ENCODE measurements around the gene EPHB1. TPM values are rescaled to one million over a fixed set of nuclear protein-coding genes. Genes with fewer than 3 reads are reported as not detected.
"Not testable (repeated sequence)": the region's sequence is repeated elsewhere in the genome, so short reads cannot be mapped to it uniquely, and the experiment has no call there.

Gene EPHB1
- total RNA-seq, 1 donor from 2014 or later, result 3.0 TPM

DNA sequence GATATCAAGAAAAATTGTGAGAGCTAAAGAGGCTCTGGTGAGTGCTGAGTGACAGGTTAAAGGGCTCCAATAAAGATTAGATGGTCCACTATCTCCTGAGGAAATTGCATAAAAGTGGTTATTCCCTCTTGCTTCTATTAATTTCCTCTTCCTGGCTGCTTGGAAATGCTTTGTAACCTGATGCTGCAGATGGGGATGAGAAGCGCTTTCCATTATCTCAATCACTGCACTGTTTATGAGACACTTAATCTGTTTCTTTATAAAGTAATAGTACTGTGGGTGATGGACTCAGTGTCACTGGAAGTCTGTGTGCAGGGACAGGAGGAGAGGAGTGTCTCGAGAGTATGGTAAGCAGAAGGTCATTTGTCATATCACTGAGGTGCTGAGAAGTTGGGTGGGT is 305.3 kb downstream of the EPHB1 start:
- DNase-seq, result no peak
- ATAC-seq, result no peak
- H3K27me3 ChIP-seq (ENCODE audit: low read depth), result no peaks in the 10 kb centered on the region
- TF ChIP-seq, protein P1, sequence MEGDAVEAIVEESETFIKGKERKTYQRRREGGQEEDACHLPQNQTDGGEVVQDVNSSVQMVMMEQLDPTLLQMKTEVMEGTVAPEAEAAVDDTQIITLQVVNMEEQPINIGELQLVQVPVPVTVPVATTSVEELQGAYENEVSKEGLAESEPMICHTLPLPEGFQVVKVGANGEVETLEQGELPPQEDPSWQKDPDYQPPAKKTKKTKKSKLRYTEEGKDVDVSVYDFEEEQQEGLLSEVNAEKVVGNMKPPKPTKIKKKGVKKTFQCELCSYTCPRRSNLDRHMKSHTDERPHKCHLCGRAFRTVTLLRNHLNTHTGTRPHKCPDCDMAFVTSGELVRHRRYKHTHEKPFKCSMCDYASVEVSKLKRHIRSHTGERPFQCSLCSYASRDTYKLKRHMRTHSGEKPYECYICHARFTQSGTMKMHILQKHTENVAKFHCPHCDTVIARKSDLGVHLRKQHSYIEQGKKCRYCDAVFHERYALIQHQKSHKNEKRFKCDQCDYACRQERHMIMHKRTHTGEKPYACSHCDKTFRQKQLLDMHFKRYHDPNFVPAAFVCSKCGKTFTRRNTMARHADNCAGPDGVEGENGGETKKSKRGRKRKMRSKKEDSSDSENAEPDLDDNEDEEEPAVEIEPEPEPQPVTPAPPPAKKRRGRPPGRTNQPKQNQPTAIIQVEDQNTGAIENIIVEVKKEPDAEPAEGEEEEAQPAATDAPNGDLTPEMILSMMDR (IDR thresholded peaks at IDR 0.05), result no peak
- no peaks in the 10 kb centered on the region for H3K36me3 ChIP-seq
- no peaks in the 10 kb centered on the region for H3K4me1 ChIP-seq
- H3K9me3 ChIP-seq, result no peaks in the 10 kb centered on the region
- intact Hi-C loops (cut with DNase I), result no loop called here
- no peak overlapping the region for H3K27ac ChIP-seq
- no peak overlapping the region for H3K4me3 ChIP-seq

DNA sequence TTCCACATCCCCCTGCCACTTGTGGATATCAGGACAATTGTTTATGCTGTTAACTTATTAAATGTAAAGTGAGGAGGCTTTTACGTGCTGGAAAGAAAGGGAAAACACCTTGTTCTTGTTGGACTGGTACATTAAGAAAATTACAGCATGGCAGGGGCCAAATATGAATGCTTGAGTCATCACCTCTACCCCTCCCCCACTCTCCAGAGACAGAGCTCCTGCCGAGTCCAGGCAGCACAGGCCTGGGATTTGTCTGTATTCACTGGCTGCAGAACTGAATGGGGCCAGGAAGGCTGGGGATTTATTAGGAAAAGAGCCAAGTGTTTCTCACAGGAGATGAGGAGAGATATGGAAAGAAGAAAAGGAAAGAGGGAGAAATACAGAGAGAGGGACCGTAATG is 308.9 kb downstream of the EPHB1 start:
- intact Hi-C loops (cut with DNase I), result no loop called here
- no peaks in the 10 kb centered on the region for H3K4me1 ChIP-seq
- DNase-seq (no peak), ATAC-seq (no peak)
- TF ChIP-seq, protein P1 (IDR thresholded peaks at IDR 0.05), result no peak
- no peaks in the 10 kb centered on the region for H3K36me3 ChIP-seq
- no peaks in the 10 kb centered on the region for H3K27me3 ChIP-seq (ENCODE audit: low read depth)
- no peak overlapping the region for H3K4me3 ChIP-seq
- no peaks in the 10 kb centered on the region for H3K9me3 ChIP-seq
- no peak overlapping the region for H3K27ac ChIP-seq

DNA sequence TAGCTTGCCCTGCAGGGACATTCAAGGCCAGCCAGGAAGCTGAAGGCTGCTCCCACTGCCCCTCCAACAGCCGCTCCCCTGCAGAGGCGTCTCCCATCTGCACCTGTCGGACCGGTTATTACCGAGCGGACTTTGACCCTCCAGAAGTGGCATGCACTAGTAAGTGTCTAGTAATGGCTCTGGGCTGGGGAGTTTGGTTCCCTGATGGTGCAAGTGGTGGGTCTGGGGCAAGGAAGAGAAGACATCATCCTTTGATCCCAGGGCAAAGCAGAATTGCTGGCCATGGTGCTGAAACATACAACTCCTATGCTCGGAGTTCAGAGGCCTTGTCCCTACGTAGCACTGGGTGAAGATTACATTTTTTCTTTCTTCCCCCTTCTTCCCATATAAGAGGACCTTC is 311.4 kb downstream of the EPHB1 start:
- ATAC-seq, result no peak
- no peak overlapping the region for H3K4me3 ChIP-seq

DNA sequence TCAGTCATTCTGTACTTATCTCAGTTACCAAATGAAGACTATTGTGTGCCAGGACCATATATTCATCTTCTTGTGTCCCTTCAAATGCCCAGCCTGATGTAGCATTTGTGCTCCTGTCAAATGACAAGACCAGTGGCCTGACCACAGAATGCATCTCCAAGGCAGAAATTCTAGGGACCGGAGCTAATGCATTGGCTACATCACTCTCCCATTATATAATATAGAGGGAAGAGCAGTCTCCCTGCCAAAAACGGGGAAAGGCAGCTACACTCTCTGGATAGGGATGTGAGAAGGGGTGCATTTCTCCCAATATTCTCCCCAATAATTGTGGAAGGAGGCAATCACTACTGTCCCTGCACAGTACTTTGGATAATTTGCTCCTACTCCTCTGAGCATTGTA is 312.0 kb downstream of the EPHB1 start:
- intact Hi-C loops (cut with DNase I), result no loop called here
- H3K9me3 ChIP-seq, result no peaks in the 10 kb centered on the region
- H3K27me3 ChIP-seq (ENCODE audit: low read depth), result no peaks in the 10 kb centered on the region
- no peak for ATAC-seq
- DNase-seq, result no peak
- no peak overlapping the region for H3K4me3 ChIP-seq
- TF ChIP-seq, protein P1 (IDR thresholded peaks at IDR 0.05), result no peak
- no peaks in the 10 kb centered on the region for H3K36me3 ChIP-seq
- H3K27ac ChIP-seq, result no peak overlapping the region
- H3K4me1 ChIP-seq, result no peaks in the 10 kb centered on the region

More for the DNA sequence above, 311.4 kb downstream of the EPHB1 start:
- no peaks in the 10 kb centered on the region for H3K4me1 ChIP-seq
- TF ChIP-seq, protein P1 (IDR thresholded peaks at IDR 0.05), result no peak
- DNase-seq, result no peak
- H3K9me3 ChIP-seq, result no peaks in the 10 kb centered on the region
- intact Hi-C loops (cut with DNase I), result no loop called here
- no peaks in the 10 kb centered on the region for H3K36me3 ChIP-seq
- no peak overlapping the region for H3K27ac ChIP-seq
- H3K27me3 ChIP-seq (ENCODE audit: low read depth), result no peaks in the 10 kb centered on the region

DNA sequence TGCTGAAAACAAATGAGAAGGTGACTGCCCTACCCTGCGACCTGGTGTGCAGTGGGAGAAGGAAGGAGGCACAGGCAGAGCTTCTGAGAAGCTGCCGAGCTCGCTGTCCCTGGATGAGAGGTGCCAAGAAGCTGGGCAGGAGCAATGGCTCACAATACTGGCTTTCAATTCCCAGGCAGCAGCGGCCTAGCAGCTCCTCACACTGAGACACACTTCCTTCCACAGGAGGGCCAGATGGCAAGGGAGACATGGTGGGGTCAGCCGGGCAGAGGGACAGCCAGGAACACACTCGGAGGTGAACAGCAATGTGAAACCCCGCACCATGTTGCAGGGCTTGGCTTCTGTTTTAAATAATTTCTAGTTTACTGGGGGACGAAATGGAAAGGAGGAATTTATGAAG is 314.6 kb downstream of the EPHB1 start:
- no peaks in the 10 kb centered on the region for H3K27me3 ChIP-seq (ENCODE audit: low read depth)
- no peak for ATAC-seq
- no peak overlapping the region for H3K4me3 ChIP-seq
- H3K27ac ChIP-seq, result no peak overlapping the region
- intact Hi-C loops (cut with DNase I), result no loop called here
- H3K4me1 ChIP-seq, result no peaks in the 10 kb centered on the region
- TF ChIP-seq, protein P1 (IDR thresholded peaks at IDR 0.05), result no peak
- H3K9me3 ChIP-seq, result no peaks in the 10 kb centered on the region
- H3K36me3 ChIP-seq, result no peaks in the 10 kb centered on the region
- no peak for DNase-seq

DNA sequence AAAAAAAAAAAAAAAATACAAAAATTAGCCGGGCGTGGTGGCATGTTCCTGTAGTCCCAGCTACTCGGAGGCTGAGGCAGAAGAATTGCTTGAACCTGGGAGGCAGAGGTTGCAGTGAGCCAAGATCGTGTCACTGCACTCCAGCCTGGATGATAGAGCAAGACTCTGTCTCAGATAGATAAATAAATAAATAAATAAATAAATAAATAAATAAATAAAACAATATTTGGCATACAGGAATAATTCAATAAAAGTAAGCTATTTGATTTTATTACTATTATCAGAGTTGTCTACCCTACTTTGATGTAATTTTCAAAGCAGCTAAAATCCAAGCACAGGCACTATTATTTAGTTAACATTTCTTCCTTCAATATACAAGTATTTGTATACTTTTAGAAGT is 319.5 kb downstream of the EPHB1 start:
- DNase-seq; intact Hi-C loops (cut with DNase I); H3K36me3 ChIP-seq; H3K9me3 ChIP-seq; H3K27me3 ChIP-seq (ENCODE audit: low read depth); ATAC-seq; H3K4me1 ChIP-seq; H3K27ac ChIP-seq; H3K4me3 ChIP-seq: not testable (repeated sequence)

Data from lower lobe of right lung (tissue), 2 donors.